GM12875 (cell line): ENCODE measurements around the gene SFMBT2.
"Not testable (repeated sequence)": the region's sequence is repeated elsewhere in the genome, so short reads cannot be mapped to it uniquely, and the experiment has no call there.

Source experiments
- H3K4me3 ChIP-seq: one replicate; pipeline ENCODE4 v1.5.1; 2011; ENCODE audit warnings: low read depth, low read length, control low read depth
- TF ChIP-seq, protein P1 (sequence below): IDR thresholded peaks from 2 replicates; pipeline ENCODE4 v1.5.1; 2011; ENCODE audit warnings: low read depth, mild to moderate bottlenecking, control low read depth, inconsistent platforms, low read length, moderate library complexity, borderline replicate concordance; ENCODE audit not compliant: insufficient read depth

The SFMBT2 gene

DNA sequence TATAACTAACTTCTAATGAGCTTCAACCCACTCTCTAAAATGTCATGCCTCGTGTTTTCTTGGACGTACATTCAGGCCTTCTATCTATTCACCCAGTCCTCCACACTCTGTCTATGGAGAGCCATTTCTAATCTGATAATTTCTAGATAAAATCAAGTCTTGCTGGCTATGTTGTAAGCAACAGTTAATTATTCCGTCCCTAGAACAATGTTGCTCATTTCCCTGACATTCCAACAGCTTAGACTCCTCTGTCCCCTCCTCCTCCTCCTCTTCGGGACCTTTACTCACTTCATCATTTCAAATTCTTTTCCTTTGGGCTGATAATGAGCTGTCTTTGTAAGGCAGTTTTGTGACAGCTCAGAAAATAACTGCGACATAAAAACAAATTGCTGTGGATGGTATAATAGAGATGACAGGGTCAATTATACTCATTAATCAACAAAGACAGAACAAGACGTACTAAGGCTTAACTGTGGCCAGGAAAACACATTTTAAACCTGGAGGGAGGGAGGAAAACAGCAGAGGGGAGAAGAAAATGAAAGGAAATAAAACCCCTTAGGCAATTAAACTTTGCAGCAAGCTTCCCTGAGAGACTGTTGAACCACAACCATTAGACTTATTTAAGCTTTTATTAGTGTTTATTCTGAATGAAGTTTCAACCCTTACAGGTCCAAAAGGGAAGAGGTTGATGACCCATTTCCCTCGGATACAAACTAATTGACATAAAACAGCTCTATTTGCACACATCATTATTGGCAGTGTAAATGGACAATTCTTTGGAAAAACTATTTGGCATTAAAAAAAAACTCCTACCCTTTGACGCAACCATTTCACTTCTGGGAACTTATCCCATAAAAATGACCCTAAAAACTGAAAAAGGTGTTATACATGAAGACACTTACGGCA, 179.1 kb downstream of the SFMBT2 start:
- no peak overlapping the region for H3K4me3 ChIP-seq
- TF ChIP-seq, protein P1, sequence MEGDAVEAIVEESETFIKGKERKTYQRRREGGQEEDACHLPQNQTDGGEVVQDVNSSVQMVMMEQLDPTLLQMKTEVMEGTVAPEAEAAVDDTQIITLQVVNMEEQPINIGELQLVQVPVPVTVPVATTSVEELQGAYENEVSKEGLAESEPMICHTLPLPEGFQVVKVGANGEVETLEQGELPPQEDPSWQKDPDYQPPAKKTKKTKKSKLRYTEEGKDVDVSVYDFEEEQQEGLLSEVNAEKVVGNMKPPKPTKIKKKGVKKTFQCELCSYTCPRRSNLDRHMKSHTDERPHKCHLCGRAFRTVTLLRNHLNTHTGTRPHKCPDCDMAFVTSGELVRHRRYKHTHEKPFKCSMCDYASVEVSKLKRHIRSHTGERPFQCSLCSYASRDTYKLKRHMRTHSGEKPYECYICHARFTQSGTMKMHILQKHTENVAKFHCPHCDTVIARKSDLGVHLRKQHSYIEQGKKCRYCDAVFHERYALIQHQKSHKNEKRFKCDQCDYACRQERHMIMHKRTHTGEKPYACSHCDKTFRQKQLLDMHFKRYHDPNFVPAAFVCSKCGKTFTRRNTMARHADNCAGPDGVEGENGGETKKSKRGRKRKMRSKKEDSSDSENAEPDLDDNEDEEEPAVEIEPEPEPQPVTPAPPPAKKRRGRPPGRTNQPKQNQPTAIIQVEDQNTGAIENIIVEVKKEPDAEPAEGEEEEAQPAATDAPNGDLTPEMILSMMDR = no peak

DNA sequence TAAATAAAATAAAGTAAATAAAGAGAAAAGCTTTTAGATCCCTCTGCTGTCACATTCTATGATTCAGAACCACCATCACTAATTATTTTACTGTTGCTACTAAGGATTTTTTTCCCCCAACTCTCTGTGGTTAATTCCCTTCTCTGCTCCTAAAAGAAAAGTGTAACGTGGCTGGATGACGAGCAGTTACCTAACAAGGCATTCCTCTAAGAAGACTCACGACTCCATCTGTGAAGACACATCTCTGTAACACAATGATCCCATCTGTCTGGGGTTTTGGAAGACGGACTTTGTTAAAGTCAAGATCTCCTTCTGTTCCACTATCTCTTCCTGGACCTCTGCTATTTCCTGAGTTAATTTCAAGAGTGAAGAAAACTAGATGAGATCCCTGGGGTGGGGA, 179.9 kb downstream of the SFMBT2 start:
- no peak overlapping the region for H3K4me3 ChIP-seq
- TF ChIP-seq, protein P1 = no peak

DNA sequence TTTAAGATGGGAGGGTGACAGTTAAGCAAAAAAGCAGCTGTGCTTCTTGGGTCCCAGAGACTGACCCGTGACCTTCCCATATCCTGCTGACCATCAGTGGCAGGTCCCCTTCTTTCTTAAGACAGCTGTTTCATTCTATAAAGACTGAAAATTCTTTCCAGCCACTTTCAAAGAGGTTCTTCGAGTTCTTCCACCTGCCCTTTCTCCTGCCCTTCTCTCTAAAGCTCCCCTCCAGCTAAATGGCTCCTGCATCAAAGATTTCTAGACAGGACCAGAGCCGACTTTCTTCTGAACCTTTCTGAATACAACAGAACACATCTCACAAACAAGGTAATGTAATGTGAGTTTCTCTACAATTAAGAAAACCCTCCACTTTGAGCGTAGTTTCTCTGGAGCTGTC, 180.8 kb downstream of the SFMBT2 start:
- H3K4me3 ChIP-seq = no peak overlapping the region
- TF ChIP-seq, protein P1 = no peak

DNA sequence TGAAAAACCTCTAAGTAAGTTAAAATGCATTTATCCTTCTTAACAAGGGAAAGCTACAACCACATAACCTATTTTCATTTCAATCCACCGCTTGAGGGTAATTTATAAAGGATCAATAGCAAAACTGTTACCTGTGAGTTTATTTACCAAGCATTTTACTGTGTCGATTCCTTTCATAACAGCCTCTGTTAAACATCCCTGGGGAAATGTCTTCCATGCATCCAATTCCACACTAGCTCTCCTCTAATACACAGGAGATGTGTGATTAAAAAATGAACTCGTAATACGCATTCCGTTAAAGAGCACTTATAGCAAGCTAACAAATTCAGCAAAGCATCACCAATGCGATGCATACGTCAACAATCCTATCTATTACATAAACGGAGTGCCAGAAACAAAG, 185.7 kb downstream of the SFMBT2 start:
- TF ChIP-seq, protein P1 = no peak

DNA sequence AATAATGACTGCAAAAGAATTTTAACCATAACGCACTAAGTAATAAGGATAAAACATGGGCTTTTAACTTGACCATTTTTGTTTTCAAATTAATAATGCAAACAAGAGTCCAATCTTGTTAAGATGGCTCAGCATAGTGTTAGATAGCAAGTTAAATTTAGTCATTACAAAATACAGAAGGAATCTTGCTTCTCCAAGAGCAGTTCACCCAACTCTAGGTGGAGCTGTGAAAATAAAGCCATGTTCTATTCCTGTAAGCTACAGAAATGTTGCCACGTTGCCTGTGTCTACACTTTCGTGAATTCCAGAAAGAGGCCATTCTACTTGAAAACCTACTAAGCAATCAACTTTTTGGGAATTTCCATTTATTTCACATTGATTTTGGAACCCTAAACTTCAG, 191.9 kb downstream of the SFMBT2 start:
- no peak overlapping the region for H3K4me3 ChIP-seq
- TF ChIP-seq, protein P1 = no peak

More for the DNA sequence above, 185.7 kb downstream of the SFMBT2 start:
- no peak overlapping the region for H3K4me3 ChIP-seq

DNA sequence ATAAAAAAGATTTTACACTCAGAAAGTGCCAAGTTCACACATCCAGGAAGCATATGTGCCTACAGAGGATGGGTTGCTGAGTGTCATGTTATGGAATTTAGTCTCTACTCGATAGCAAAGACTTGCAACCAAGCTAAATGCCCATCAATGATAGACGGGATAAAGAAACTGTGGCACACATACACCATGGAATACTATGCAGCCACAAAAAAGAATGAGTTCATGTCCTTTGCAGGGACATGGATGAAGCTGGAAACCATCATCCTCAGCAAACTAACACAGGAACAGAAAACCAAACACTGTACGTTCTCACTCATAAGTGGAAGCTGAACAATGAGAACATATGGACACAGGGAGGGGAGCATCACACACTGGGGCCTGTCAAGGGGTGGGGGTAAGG, 198.1 kb downstream of the SFMBT2 start:
- not testable (repeated sequence) for H3K4me3 ChIP-seq

DNA sequence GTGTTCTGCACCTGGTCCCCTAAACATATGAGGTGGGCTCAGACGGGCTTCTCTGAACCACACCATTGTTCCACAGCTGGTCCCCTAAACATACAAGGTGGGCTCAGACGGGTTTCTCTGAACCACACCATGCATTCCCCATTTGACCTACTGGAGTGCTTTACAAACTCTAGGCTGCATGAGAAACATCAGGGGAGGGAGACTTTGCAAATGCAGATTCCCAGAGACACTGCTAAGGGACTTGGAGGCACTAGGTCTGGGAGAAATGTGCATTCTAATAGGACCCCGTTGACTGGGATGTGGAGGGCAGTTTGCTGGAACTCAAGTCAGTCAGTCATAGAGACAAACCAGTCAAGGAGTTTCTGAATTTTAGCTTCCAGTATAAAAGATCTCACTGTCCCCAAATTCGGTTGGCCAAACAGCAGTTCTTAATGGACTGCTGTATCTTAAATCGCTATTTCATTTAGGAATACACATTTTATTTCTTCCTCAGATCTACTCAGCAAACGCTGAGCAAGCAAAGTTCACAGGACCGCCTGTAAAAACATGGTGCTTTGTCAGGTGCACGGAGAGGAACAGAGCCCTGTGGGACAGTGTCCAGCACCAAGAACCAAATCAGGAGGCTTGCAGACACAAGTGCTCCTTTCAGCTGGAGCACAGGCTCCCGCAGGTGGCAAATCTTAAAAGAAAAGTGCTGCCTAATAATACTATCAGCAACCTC, 198.8 kb downstream of the SFMBT2 start:
- TF ChIP-seq, protein P1 = no peak
- H3K4me3 ChIP-seq = no peak overlapping the region
